K562 (cell line): ENCODE measurements around the gene PITRM1. TPM values are rescaled to one million over a fixed set of nuclear protein-coding genes. Genes with fewer than 3 reads are reported as not detected.

Experiments
- ATAC-seq: fragments of 200-7000 bp; cut with Tn5 transposase; 3 replicates; pipeline ENCODE4 v1.9.1; 2020; ENCODE audit warnings: moderate library complexity
- BruUV-seq: library from RNA; stranded (reverse); fragments of 400-500 nt; replicated peaks from 2 replicates; lab custom pipeline; 2021; lab: Mats Ljungman, UMichigan
- CTCF ChIA-PET: fragments of 300-600 bp; formaldehyde crosslinking; extraction: SDS; loops from one replicate; lab custom pipeline; 2021; ENCODE audit warnings: low intra/inter-chr PET ratio; lab: Yijun Ruan, JAX
- POLR2A ChIA-PET: fragments of 300-600, 350-650 bp; sonication (Branson Sonifier 250); formaldehyde crosslinking; extraction: SDS; loops from one replicate; lab custom pipeline; 2021; ENCODE audit warnings: antibody characterized with exemption, inconsistent platforms; lab: Yijun Ruan, JAX
- DNase-seq, 4 experiments: peaks; one replicate each; pipeline versions ENCODE4 v3.0.0 to v3.0.0-alpha.2; 2011 to 2018; ENCODE audit warnings: low spot score in 3 of 4, mixed read lengths in 3 of 4; ENCODE audit errors: extremely low read depth in 1 of 4
- FAIRE-seq: peaks from 2 replicates; lab custom pipeline; 2011; peaks lifted over from hg19 to GRCh38; lab: Jason Lieb, UNC
- H2AFZ ChIP-seq: 2 replicates; pipeline ENCODE4 v1.6.0; 2011; ENCODE audit warnings: low read depth, low read length, control low read depth, inconsistent platforms
- H3K27ac ChIP-seq: fragments of 200-600 bp; 3 replicates; pipeline ENCODE4 v1.8.0; 2011; ENCODE audit warnings: low read depth, mild to moderate bottlenecking, control low read depth, inconsistent platforms, low read length, moderate library complexity, mixed read lengths; ENCODE audit errors: extremely low read depth
- H3K27me3 ChIP-seq, 2 experiments: fragments of 300-600 bp in 1 of 2; 2 replicates in 1 of 2; 3 replicates in 1 of 2; pipeline versions ENCODE4 v1.6.0 to v1.8.0; 2011; ENCODE audit warnings: inconsistent platforms in 2 of 2, low read length in 2 of 2, mild to moderate bottlenecking in 1 of 2, mixed read lengths in 1 of 2, moderate library complexity in 1 of 2; ENCODE audit not compliant: control insufficient read depth in 2 of 2, insufficient read depth in 2 of 2
- H3K36me3 ChIP-seq: fragments of 300-600 bp; 3 replicates; pipeline ENCODE4 v1.8.0; 2011; ENCODE audit warnings: mild to moderate bottlenecking, low read length, inconsistent platforms; ENCODE audit not compliant: control insufficient read depth, insufficient read depth
- H3K4me1 ChIP-seq, 2 experiments: fragments of 200-600 bp in 1 of 2; replicated peaks in 1 of 2; 2 replicates in 1 of 2; 3 replicates in 1 of 2; pipeline versions ENCODE4 v1.5.1 to v1.8.0; 2011; ENCODE audit warnings: inconsistent platforms in 2 of 2, low read length in 2 of 2, mild to moderate bottlenecking in 1 of 2, mixed read lengths in 1 of 2, moderate library complexity in 1 of 2; ENCODE audit not compliant: control insufficient read depth in 2 of 2, insufficient read depth in 2 of 2
- H3K4me2 ChIP-seq: 2 replicates; pipeline ENCODE4 v1.6.1; 2011; ENCODE audit warnings: low read length, control low read depth, inconsistent platforms, mixed read lengths; ENCODE audit not compliant: insufficient read depth
- H3K4me3 ChIP-seq: fragments of 200-600 bp; sonication (generic), shearing (Covaris generic); 2 replicates; pipeline ENCODE4 v1.5.1; 2016; ENCODE audit warnings: control low read depth, inconsistent platforms
- H3K79me2 ChIP-seq: fragments of 200-600 bp; 3 replicates; pipeline ENCODE4 v1.8.0; 2011; ENCODE audit warnings: low read length, inconsistent platforms; ENCODE audit not compliant: control insufficient read depth, insufficient read depth
- H3K9ac ChIP-seq, 2 experiments: 2 replicates each; pipeline versions ENCODE4 v1.6.0 to v1.6.1; 2011; ENCODE audit warnings: low read depth in 2 of 2, low read length in 2 of 2, control low read depth in 1 of 2, inconsistent platforms in 1 of 2, mild to moderate bottlenecking in 1 of 2, mixed read lengths in 1 of 2; ENCODE audit not compliant: insufficient read depth in 1 of 2
- H3K9me1 ChIP-seq: one replicate; pipeline ENCODE4 v1.6.0; 2011; ENCODE audit warnings: inconsistent platforms, mild to moderate bottlenecking, low read length, moderate library complexity; ENCODE audit not compliant: control insufficient read depth, insufficient read depth
- H3K9me3 ChIP-seq: replicated peaks from 2 replicates; pipeline ENCODE4 v1.5.1; 2011; ENCODE audit warnings: low read depth, low read length, inconsistent platforms; ENCODE audit not compliant: control insufficient read depth, insufficient read depth
- H4K20me1 ChIP-seq: replicated peaks from 2 replicates; pipeline ENCODE4 v1.6.1; 2011; ENCODE audit warnings: low read length, inconsistent platforms, mixed read lengths; ENCODE audit not compliant: control insufficient read depth, insufficient read depth
- ETV6 ChIP-seq, 3 experiments: fragments of 150-350 bp in 1 of 3; sonication (generic) in 1 of 3; formaldehyde crosslinking in 1 of 3; IDR thresholded peaks; 2 replicates each; pipeline versions ENCODE4 v1.6.1 to v1.8.0; 2014 to 2022; ENCODE audit warnings: borderline replicate concordance in 2 of 3, low read depth in 2 of 3, antibody characterized with exemption in 1 of 3, low read length in 1 of 3, mild to moderate bottlenecking in 1 of 3, missing genetic modification reagents in 1 of 3
- EWSR1 ChIP-seq: fragments of 450-650 bp; IDR thresholded peaks from 2 replicates; pipeline ENCODE4 v1.6.1; 2018; ENCODE audit warnings: borderline replicate concordance, mild to moderate bottlenecking, low read depth, moderate library complexity; ENCODE audit not compliant: partially characterized antibody
- HLTF ChIP-seq: fragments of 450-650 bp; IDR thresholded peaks from 2 replicates; pipeline ENCODE4 v1.6.1; 2016
- KDM5B ChIP-seq: fragments of 200-600 bp; sonication (generic); IDR thresholded peaks from 2 replicates; pipeline ENCODE4 v1.6.1; 2012; ENCODE audit warnings: low read depth, mild to moderate bottlenecking, moderate library complexity, low read length, control low read depth, inconsistent platforms; ENCODE audit not compliant: insufficient replicate concordance
- KLF16 ChIP-seq: IDR thresholded peaks from 2 replicates; pipeline ENCODE4 v1.6.1; 2016; ENCODE audit warnings: antibody characterized with exemption
- MCM2 ChIP-seq: fragments of 450-650 bp; IDR thresholded peaks from 2 replicates; pipeline ENCODE4 v1.6.1; 2017; ENCODE audit warnings: low read depth, mild to moderate bottlenecking
- PTBP1 ChIP-seq: fragments of 200-400 bp; formaldehyde crosslinking; IDR thresholded peaks from 2 replicates; pipeline ENCODE4 v1.6.1; 2017; ENCODE audit warnings: low read depth, low read length
- SAP30 ChIP-seq: fragments of 200-600 bp; sonication (generic); IDR thresholded peaks from 2 replicates; pipeline ENCODE4 v1.6.1; 2012; ENCODE audit warnings: borderline replicate concordance, low read depth, mild to moderate bottlenecking, moderate library complexity, low read length, control low read depth, inconsistent platforms; ENCODE audit not compliant: insufficient read depth, poor library complexity, severe bottlenecking
- SRSF7 ChIP-seq: fragments of 200-400 bp; formaldehyde crosslinking; optimal IDR thresholded peaks from 2 replicates; pipeline ENCODE3; 2017; ENCODE audit warnings: mild to moderate bottlenecking, low read depth, low read length
- TAF9B ChIP-seq: fragments of 450-650 bp; IDR thresholded peaks from 2 replicates; pipeline ENCODE4 v1.6.1; 2018; ENCODE audit warnings: mild to moderate bottlenecking; ENCODE audit not compliant: partially characterized antibody
- TRIM24 ChIP-seq, 2 experiments: fragments of 450-650 bp; IDR thresholded peaks; 2 replicates each; pipeline ENCODE4 v1.6.1; 2016
- ZBTB1 ChIP-seq: sonication (generic); formaldehyde crosslinking; IDR thresholded peaks from 2 replicates; pipeline ENCODE4 v1.8.1; 2023; ENCODE audit warnings: missing genetic modification reagents, low read depth, mild to moderate bottlenecking, borderline replicate concordance
- ZNF134 ChIP-seq: fragments of 250-450 bp; sonication (Bioruptor Pico); conservative IDR thresholded peaks from 2 replicates; pipeline ENCODE4 v1.4.0; 2020
- ZNF766 ChIP-seq: fragments of 200-800 bp; sonication (Bioruptor generic); conservative IDR thresholded peaks from 2 replicates; pipeline ENCODE4 v1.6.1; 2016; ENCODE audit warnings: missing genetic modification characterization, missing compliant biosample characterization
- ZSCAN29 ChIP-seq: fragments of 450-650 bp; IDR thresholded peaks from 2 replicates; pipeline ENCODE4 v1.6.1; 2017
- WGBS: fragments of 100-300 bp; shearing (Covaris generic); methylation state at CpG from one replicate; pipeline ENCODE4 v1.1.6; 2016; ENCODE audit warnings: low coverage, mixed read lengths; ENCODE audit not compliant: insufficient coverage; ENCODE audit errors: missing lambda C conversion rate; 5-methylcytosine and 5-hydroxymethylcytosine counted together
- in situ Hi-C: fragments of 300-500 bp; cut with MboI; formaldehyde crosslinking; loops from 4 replicates; pipeline ENCODE4 v1.15.0; 2018; ENCODE audit warnings: inconsistent platforms, mixed read lengths
- intact Hi-C: fragments of 100-400 bp; cut with micrococcal nuclease; formaldehyde crosslinking; loops from 2 replicates; pipeline ENCODE4 v1.14.2; 2022
- polyA plus RNA-seq, 8 experiments: library from polyadenylated mRNA; depleted of rRNA in 4 of 8; stranded (reverse) in 5 of 8; unstranded in 3 of 8; fragments of >200 nt; fragmentation: Nextera tagmentation in 2 of 8; fragmentation: Illumina TruSeq in 1 of 8; extraction: Ambion mirVana in 2 of 8; extraction: Trizol in 1 of 8; gene quantifications; 2 replicates each; pipeline versions ENCODE4 v1.2.1 to v1.2.3, GENCODE V29; 2011 to 2014; ENCODE audit warnings: inconsistent platforms in 1 of 8, missing spikeins in 1 of 8
- total RNA-seq, 7 experiments: library from RNA; depleted of rRNA in 6 of 7; stranded (reverse); fragments of >200 nt in 6 of 7; fragmentation: Illumina TruSeq in 2 of 7; extraction: Trizol in 2 of 7; gene quantifications; 2 replicates each; pipeline versions ENCODE4 v1.2.1 to v1.2.3, GENCODE V29; 2011 to 2021; ENCODE audit warnings: low replicate concordance in 1 of 7
- TF ChIP-seq, protein P1 (sequence below): IDR thresholded peaks from 3 replicates; pipeline ENCODE4 v1.6.1; 2011; ENCODE audit warnings: borderline replicate concordance, mild to moderate bottlenecking; ENCODE audit not compliant: insufficient read length, insufficient read depth
- TF ChIP-seq, protein P2 (sequence below), 2 experiments: IDR thresholded peaks; 2 replicates each; pipeline ENCODE4 v1.6.1; 2011; ENCODE audit warnings: borderline replicate concordance in 1 of 2, control low read depth in 1 of 2, low read depth in 1 of 2, low read length in 1 of 2, mild to moderate bottlenecking in 1 of 2, mixed read lengths in 1 of 2, moderate library complexity in 1 of 2; ENCODE audit not compliant: insufficient read depth in 1 of 2, insufficient read length in 1 of 2, poor library complexity in 1 of 2, severe bottlenecking in 1 of 2; ENCODE audit errors: extremely low read depth in 1 of 2

Gene PITRM1
- total and polyA plus RNA-seq, 9 of the 15 experiments (the other 6 are each of a cell fraction or from before 2014, with no cell fraction given), result 21.1 to 70.4 (median 39.7) TPM

DNA sequence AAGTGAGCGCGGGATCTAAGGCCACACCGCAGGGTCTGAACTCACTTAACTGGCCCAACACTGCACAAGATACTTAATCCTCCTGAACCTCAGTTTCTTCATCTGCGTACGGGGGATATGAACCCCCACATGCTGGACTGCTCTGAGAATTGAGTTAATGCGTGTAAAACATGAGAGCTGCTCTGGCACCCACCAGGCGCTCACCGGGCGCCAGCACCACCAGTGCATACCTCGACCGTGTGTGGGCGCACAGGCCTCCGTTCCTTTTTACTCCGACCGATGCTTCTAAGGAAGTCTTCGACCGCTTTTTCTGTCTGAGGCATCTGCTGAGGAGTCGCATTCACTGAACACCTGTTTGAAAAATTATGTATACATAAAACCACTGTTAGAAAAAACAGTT lies 27.2 kb downstream of the PITRM1 start:
- H3K36me3 ChIP-seq, result peaks cover 89% of the 10 kb centered on the region; the same call in 2 of the 3 replicates

More for the DNA sequence above, 27.2 kb downstream of the PITRM1 start:
- no peaks in the 10 kb centered on the region for H3K9me1 ChIP-seq
- no peak overlapping the region for H2AFZ ChIP-seq
- POLR2A ChIA-PET, result no interaction called here
- H3K9me3 ChIP-seq, result no peaks in the 10 kb centered on the region
- 97% methylated on average over 18 of the region's 18 CpGs for WGBS
- H3K79me2 ChIP-seq, result no peaks in the 10 kb centered on the region
- H4K20me1 ChIP-seq, result no peaks in the 10 kb centered on the region
- no peak overlapping the region for H3K4me3 ChIP-seq
- DNase-seq (no peak), ATAC-seq (no peak), FAIRE-seq (no peak)
- H3K4me1 ChIP-seq, result no peaks in the 10 kb centered on the region
- no peaks in the 10 kb centered on the region for H3K27me3 ChIP-seq
- no peak overlapping the region for H3K27ac ChIP-seq
- TF ChIP-seq TRIM24 (IDR thresholded peaks at IDR 0.05) (no peak), KDM5B (no peak), HLTF (no peak), TAF9B (no peak), SRSF7 (no peak), KLF16 (no peak), ZSCAN29 (no peak), MCM2 (no peak), SAP30 (no peak), PTBP1 (no peak), EWSR1 (no peak), ETV6 (IDR thresholded peaks at IDR 0.05; ENCODE audit: borderline replicate concordance in 1 of 2, low read depth in 2 of 2, low read length in 1 of 2) (no peak), ETV6 (CRISPR knock-in tag; IDR thresholded peaks at IDR 0.05; ENCODE audit: borderline replicate concordance) (no peak), ZBTB1 (no peak), ZNF766 (CRISPR knock-in tag) (no peak), ZNF134 (CRISPR knock-in tag) (no peak)
- TF ChIP-seq, protein P1, sequence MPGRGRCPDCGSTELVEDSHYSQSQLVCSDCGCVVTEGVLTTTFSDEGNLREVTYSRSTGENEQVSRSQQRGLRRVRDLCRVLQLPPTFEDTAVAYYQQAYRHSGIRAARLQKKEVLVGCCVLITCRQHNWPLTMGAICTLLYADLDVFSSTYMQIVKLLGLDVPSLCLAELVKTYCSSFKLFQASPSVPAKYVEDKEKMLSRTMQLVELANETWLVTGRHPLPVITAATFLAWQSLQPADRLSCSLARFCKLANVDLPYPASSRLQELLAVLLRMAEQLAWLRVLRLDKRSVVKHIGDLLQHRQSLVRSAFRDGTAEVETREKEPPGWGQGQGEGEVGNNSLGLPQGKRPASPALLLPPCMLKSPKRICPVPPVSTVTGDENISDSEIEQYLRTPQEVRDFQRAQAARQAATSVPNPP, result no peak
- TF ChIP-seq, protein P2, sequence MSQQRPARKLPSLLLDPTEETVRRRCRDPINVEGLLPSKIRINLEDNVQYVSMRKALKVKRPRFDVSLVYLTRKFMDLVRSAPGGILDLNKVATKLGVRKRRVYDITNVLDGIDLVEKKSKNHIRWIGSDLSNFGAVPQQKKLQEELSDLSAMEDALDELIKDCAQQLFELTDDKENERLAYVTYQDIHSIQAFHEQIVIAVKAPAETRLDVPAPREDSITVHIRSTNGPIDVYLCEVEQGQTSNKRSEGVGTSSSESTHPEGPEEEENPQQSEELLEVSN (IDR thresholded peaks at IDR 0.05; ENCODE audit: borderline replicate concordance in 1 of 2, extremely low read depth in 1 of 2, insufficient read depth in 1 of 2, insufficient read length in 1 of 2, low read depth in 1 of 2, low read length in 1 of 2, poor library complexity in 1 of 2, severe bottlenecking in 1 of 2), result no peak
- BruUV-seq, result no TSS peak
- in situ Hi-C loops (no loop called here), intact Hi-C loops (no loop called here)
- no peak overlapping the region for H3K4me2 ChIP-seq
- H3K9ac ChIP-seq, result no peak overlapping the region
- CTCF ChIA-PET, result no interaction called here
